Gastroesophageal sphincter (tissue), 3 donors: ENCODE results near the gene XPNPEP3.

ENCODE experiments used
- POLR2A ChIP-seq, 2 donors: fragments of 450-650 bp; IDR thresholded peaks; one replicate each; pipeline ENCODE4 v1.6.1; 2017; ENCODE audit warnings: antibody characterized with exemption in 2 of 2, mild to moderate bottlenecking in 2 of 2, moderate library complexity in 1 of 2
- TF ChIP-seq, protein P1 (sequence below), 4 experiments: fragments of 200-600 bp in 2 of 4; fragments of 450-650 bp in 2 of 4; sonication (generic) in 1 of 4; IDR thresholded peaks; one replicate each; pipeline ENCODE4 v1.5.1; 2017 to 2019; ENCODE audit warnings: antibody characterized with exemption in 4 of 4, mild to moderate bottlenecking in 2 of 4, moderate library complexity in 2 of 4

DNA sequence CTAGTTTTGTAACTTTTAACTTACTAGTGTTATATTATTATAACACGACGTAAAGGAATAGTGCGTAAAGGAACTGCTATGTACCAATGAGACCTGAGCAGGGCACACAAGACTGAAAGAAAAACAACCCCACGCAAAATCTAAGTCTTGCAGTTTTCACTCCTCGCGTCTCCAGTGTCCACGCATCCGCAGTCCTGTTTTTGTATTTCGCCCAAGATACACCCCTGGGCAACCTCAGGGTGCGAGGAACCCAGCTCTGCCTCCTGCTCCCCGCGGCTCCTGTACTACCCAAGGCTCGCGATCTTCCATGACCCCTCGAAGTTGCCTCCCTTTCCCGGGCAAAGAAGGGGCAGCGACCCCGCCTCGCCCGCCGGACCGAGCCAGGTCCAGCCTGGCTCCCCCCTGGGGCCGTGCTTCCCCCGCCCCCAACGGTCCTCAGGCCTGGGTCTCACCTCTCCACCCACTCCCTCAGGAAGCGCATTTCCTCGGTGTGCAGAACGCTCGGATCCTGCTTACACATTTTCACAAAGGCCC lies 902 bp upstream of the XPNPEP3 start:
- TF ChIP-seq, protein P1, sequence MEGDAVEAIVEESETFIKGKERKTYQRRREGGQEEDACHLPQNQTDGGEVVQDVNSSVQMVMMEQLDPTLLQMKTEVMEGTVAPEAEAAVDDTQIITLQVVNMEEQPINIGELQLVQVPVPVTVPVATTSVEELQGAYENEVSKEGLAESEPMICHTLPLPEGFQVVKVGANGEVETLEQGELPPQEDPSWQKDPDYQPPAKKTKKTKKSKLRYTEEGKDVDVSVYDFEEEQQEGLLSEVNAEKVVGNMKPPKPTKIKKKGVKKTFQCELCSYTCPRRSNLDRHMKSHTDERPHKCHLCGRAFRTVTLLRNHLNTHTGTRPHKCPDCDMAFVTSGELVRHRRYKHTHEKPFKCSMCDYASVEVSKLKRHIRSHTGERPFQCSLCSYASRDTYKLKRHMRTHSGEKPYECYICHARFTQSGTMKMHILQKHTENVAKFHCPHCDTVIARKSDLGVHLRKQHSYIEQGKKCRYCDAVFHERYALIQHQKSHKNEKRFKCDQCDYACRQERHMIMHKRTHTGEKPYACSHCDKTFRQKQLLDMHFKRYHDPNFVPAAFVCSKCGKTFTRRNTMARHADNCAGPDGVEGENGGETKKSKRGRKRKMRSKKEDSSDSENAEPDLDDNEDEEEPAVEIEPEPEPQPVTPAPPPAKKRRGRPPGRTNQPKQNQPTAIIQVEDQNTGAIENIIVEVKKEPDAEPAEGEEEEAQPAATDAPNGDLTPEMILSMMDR (IDR thresholded peaks at IDR 0.05), result no peak
- no peak for TF ChIP-seq POLR2A (IDR thresholded peaks at IDR 0.05)
